Esophagus squamous epithelium (tissue), 4 donors: ENCODE measurements around the gene GATA6.

Experiments used
- CTCF ChIP-seq, 6 experiments: fragments of 450-650 bp in 4 of 6; fragments of 200-600 bp in 2 of 6; sonication (generic) in 2 of 6; IDR thresholded peaks; one replicate each; pipeline ENCODE4 v1.5.1; 2016 to 2019; ENCODE audit warnings: antibody characterized with exemption in 6 of 6, mild to moderate bottlenecking in 4 of 6, moderate library complexity in 4 of 6
- POLR2A ChIP-seq, 4 donors: fragments of 450-650 bp; IDR thresholded peaks; one replicate each; pipeline ENCODE4 v1.6.1; 2017; ENCODE audit warnings: antibody characterized with exemption in 4 of 4, mild to moderate bottlenecking in 4 of 4, moderate library complexity in 3 of 4

GRCh38 chr18:22200611-22201225 lies 31.3 kb downstream of the GATA6 start:
- TF ChIP-seq CTCF (IDR thresholded peaks at IDR 0.05) = no peak
- TF ChIP-seq POLR2A (IDR thresholded peaks at IDR 0.05) = no peak
